ENCODE results near the gene VPS8. TPM values are rescaled to one million over a fixed set of nuclear protein-coding genes. Genes with fewer than 3 reads are reported as not detected.

The VPS8 gene
- total and polyA plus RNA-seq, 2 experiments from 2014 or later: 41.2 to 47.1 TPM

GRCh38 chr3:185062191-185062590 is 250.2 kb downstream of the VPS8 start:
- Histone ChIP-seq H3K27me3 (no peaks in the 10 kb centered on the region), H3K9me3 (ENCODE audit: low read depth) (no peaks in the 10 kb centered on the region), H3K36me3 (no peaks in the 10 kb centered on the region), H3K4me3 (no peak overlapping the region), H3K4me1 (ENCODE audit: low read depth) (no peaks in the 10 kb centered on the region), H3K27ac (no peak overlapping the region)
- TF ChIP-seq CTCF (IDR thresholded peaks at IDR 0.05; ENCODE audit: low read depth, low read length): no peak
- no peak for DNase-seq (ENCODE audit: low read depth in 1 of 2, low spot score in 1 of 2)

GRCh38 chr3:185063431-185063830 is 251.5 kb downstream of the VPS8 start:
- Histone ChIP-seq H3K4me1 (ENCODE audit: low read depth) (no peaks in the 10 kb centered on the region), H3K27ac (no peak overlapping the region), H3K27me3 (no peaks in the 10 kb centered on the region), H3K9me3 (ENCODE audit: low read depth) (no peaks in the 10 kb centered on the region), H3K4me3 (no peak overlapping the region), H3K36me3 (no peaks in the 10 kb centered on the region)
- TF ChIP-seq CTCF (IDR thresholded peaks at IDR 0.05; ENCODE audit: low read depth, low read length): no peak
- no peak for DNase-seq (ENCODE audit: low read depth in 1 of 2, low spot score in 1 of 2)

- Histone ChIP-seq H3K36me3 (no peaks in the 10 kb centered on the region), H3K27ac (no peak overlapping the region), H3K9me3 (ENCODE audit: low read depth) (no peaks in the 10 kb centered on the region), H3K27me3 (no peaks in the 10 kb centered on the region), H3K4me1 (ENCODE audit: low read depth) (no peaks in the 10 kb centered on the region), H3K4me3 (no peak overlapping the region)
- no peak for DNase-seq (ENCODE audit: low read depth in 1 of 2, low spot score in 1 of 2)
- TF ChIP-seq CTCF (IDR thresholded peaks at IDR 0.05; ENCODE audit: low read depth, low read length): no peak
Measured at GRCh38 chr3:185065059-185065458, 253.1 kb downstream of the VPS8 start.

- Histone ChIP-seq H3K9me3 (ENCODE audit: low read depth) (no peaks in the 10 kb centered on the region), H3K27ac (no peak overlapping the region), H3K36me3 (no peaks in the 10 kb centered on the region), H3K27me3 (no peaks in the 10 kb centered on the region), H3K4me3 (no peak overlapping the region), H3K4me1 (ENCODE audit: low read depth) (no peaks in the 10 kb centered on the region)
- DNase-seq (ENCODE audit: low read depth in 1 of 2, low spot score in 1 of 2): no peak
- TF ChIP-seq CTCF (IDR thresholded peaks at IDR 0.05; ENCODE audit: low read depth, low read length): no peak
Measured at GRCh38 chr3:185066251-185066650, 254.3 kb downstream of the VPS8 start.

- no peak for DNase-seq (ENCODE audit: low read depth in 1 of 2, low spot score in 1 of 2)
Measured at GRCh38 chr3:185067173-185067572, 255.2 kb downstream of the VPS8 start.

More at GRCh38 chr3:185067173-185067572, 255.2 kb downstream of the VPS8 start:
- H3K36me3 ChIP-seq: no peaks in the 10 kb centered on the region
- H3K27me3 ChIP-seq: no peaks in the 10 kb centered on the region
- no peaks in the 10 kb centered on the region for H3K9me3 ChIP-seq (ENCODE audit: low read depth)
- no peak overlapping the region for H3K4me3 ChIP-seq
- no peaks in the 10 kb centered on the region for H3K4me1 ChIP-seq (ENCODE audit: low read depth)
- H3K27ac ChIP-seq: no peak overlapping the region
- no peak for TF ChIP-seq CTCF (IDR thresholded peaks at IDR 0.05; ENCODE audit: low read depth, low read length)
